H1 (cell line): ENCODE data around the gene GSTT4. TPM values are rescaled to one million over a fixed set of nuclear protein-coding genes. Genes with fewer than 3 reads are reported as not detected.

Experiments
- CTCF ChIA-PET: fragments of 300-600 bp; sonication (Branson Sonifier 250); formaldehyde crosslinking; loops from one replicate; lab custom pipeline; 2021; ENCODE audit not compliant: partially characterized antibody; lab: Charles Lee
- POLR2A ChIA-PET: fragments of 300-600 bp; sonication (Branson Sonifier 250); formaldehyde crosslinking; loops from one replicate; lab custom pipeline; 2021; ENCODE audit warnings: inconsistent platforms; ENCODE audit not compliant: partially characterized antibody; lab: Charles Lee
- DNase-seq, 2 experiments: peaks; one replicate each; pipeline versions ENCODE4 v3.0.0 to v3.0.0-alpha.2; 2010 to 2022; ENCODE audit warnings: low spot score in 2 of 2, low read depth in 1 of 2, mixed read lengths in 1 of 2
- FAIRE-seq: peaks from 2 replicates; lab custom pipeline; 2011; peaks lifted over from hg19 to GRCh38; lab: Jason Lieb, UNC
- H2AFZ ChIP-seq: 2 replicates; pipeline ENCODE4 v1.8.1; 2012; ENCODE audit warnings: low read length, inconsistent platforms
- H2AK5ac ChIP-seq: 2 replicates; pipeline ENCODE4 v1.6.1; 2013; ENCODE audit warnings: low read depth, low read length
- H2BK120ac ChIP-seq: replicated peaks from 2 replicates; pipeline ENCODE3; 2013; ENCODE audit warnings: low read depth, low read length, inconsistent platforms
- H2BK12ac ChIP-seq: 2 replicates; pipeline ENCODE4 v1.6.1; 2013; ENCODE audit warnings: low read depth, low read length
- H2BK15ac ChIP-seq: 2 replicates; pipeline ENCODE4 v1.6.1; 2013; ENCODE audit warnings: low read length
- H2BK20ac ChIP-seq: 2 replicates; pipeline ENCODE4 v1.6.1; 2013; ENCODE audit warnings: low read length
- H2BK5ac ChIP-seq: 2 replicates; pipeline ENCODE4 v1.6.1; 2013; ENCODE audit warnings: low read depth, low read length
- H3K14ac ChIP-seq: 2 replicates; pipeline ENCODE4 v1.6.1; 2013; ENCODE audit warnings: inconsistent platforms; ENCODE audit not compliant: insufficient read length
- H3K18ac ChIP-seq: 2 replicates; pipeline ENCODE4 v1.6.1; 2013; ENCODE audit warnings: low read length; ENCODE audit errors: extremely low read depth
- H3K23ac ChIP-seq: 2 replicates; pipeline ENCODE4 v1.6.1; 2013; ENCODE audit warnings: inconsistent platforms; ENCODE audit not compliant: insufficient read length
- H3K23me2 ChIP-seq: 2 replicates; pipeline ENCODE4 v1.6.1; 2013; ENCODE audit warnings: low read depth, low read length
- H3K27ac ChIP-seq: 2 replicates; pipeline ENCODE4 v1.6.1; 2011; ENCODE audit warnings: low read depth, low read length, inconsistent platforms
- H3K27me3 ChIP-seq, 4 experiments: replicated peaks in 1 of 4; 1 replicate in 1 of 4; 2 replicates in 3 of 4; pipeline versions ENCODE4 v1.6.1 to v1.8.1; 2011 to 2013; ENCODE audit warnings: low read length in 3 of 4, mild to moderate bottlenecking in 3 of 4, inconsistent platforms in 2 of 4, mixed read lengths in 2 of 4, moderate library complexity in 1 of 4; ENCODE audit not compliant: control insufficient read depth in 3 of 4, insufficient read depth in 3 of 4; ENCODE audit errors: extremely low read depth in 1 of 4
- H3K36me3 ChIP-seq, 4 experiments: 2 replicates each; pipeline versions ENCODE4 v1.6.1 to v1.8.1; 2011 to 2013; ENCODE audit warnings: mild to moderate bottlenecking in 4 of 4, low read length in 3 of 4, moderate library complexity in 2 of 4, control low read depth in 1 of 4, inconsistent platforms in 1 of 4; ENCODE audit not compliant: insufficient read depth in 4 of 4, control insufficient read depth in 2 of 4
- H3K4ac ChIP-seq: replicated peaks from 2 replicates; pipeline ENCODE3; 2013; ENCODE audit warnings: low read length, low read depth, mixed read lengths, inconsistent platforms; ENCODE audit not compliant: insufficient read length
- H3K4me1 ChIP-seq, 4 experiments: replicated peaks in 1 of 4; 1 replicate in 1 of 4; 2 replicates in 3 of 4; pipeline versions ENCODE4 v1.6.1 to v1.8.1; 2011 to 2013; ENCODE audit warnings: low read length in 3 of 4, inconsistent platforms in 2 of 4, mixed read lengths in 1 of 4; ENCODE audit not compliant: insufficient read depth in 4 of 4, control insufficient read depth in 3 of 4
- H3K4me2 ChIP-seq, 2 experiments: 2 replicates each; pipeline versions ENCODE4 v1.6.1 to v1.8.1; 2011 to 2013; ENCODE audit warnings: low read depth in 2 of 2, low read length in 2 of 2, control low read depth in 1 of 2, inconsistent platforms in 1 of 2, mild to moderate bottlenecking in 1 of 2; ENCODE audit not compliant: insufficient read depth in 1 of 2
- H3K4me3 ChIP-seq, 4 experiments: fragments of 200-600, 300-600 bp in 1 of 4; sonication (generic), shearing (Covaris generic), sonication (Bioruptor Twin) in 1 of 4; 2 replicates each; pipeline versions ENCODE4 v1.5.1 to v1.8.1; 2011 to 2016; ENCODE audit warnings: low read length in 4 of 4, low read depth in 3 of 4, control low read depth in 2 of 4, inconsistent platforms in 2 of 4, mild to moderate bottlenecking in 2 of 4, mixed read lengths in 1 of 4, moderate library complexity in 1 of 4; ENCODE audit not compliant: insufficient read depth in 2 of 4; ENCODE audit errors: extremely low read depth in 1 of 4
- H3K56ac ChIP-seq: replicated peaks from 2 replicates; pipeline ENCODE3; 2013; ENCODE audit warnings: low read depth, mild to moderate bottlenecking, mixed read lengths, low read length, inconsistent platforms; ENCODE audit not compliant: insufficient read length
- H3K79me1 ChIP-seq: 2 replicates; pipeline ENCODE4 v1.6.1; 2013; ENCODE audit warnings: low read depth, low read length, control low read depth
- H3K79me2 ChIP-seq, 2 experiments: 2 replicates each; pipeline versions ENCODE4 v1.6.1 to v1.8.1; 2012 to 2013; ENCODE audit warnings: low read length in 2 of 2, mild to moderate bottlenecking in 2 of 2, inconsistent platforms in 1 of 2; ENCODE audit not compliant: insufficient read depth in 2 of 2, control insufficient read depth in 1 of 2
- H3K9ac ChIP-seq, 4 experiments: replicated peaks in 1 of 4; 1 replicate in 1 of 4; 2 replicates in 3 of 4; pipeline versions ENCODE4 v1.6.1 to v1.8.1; 2011 to 2013; ENCODE audit warnings: low read depth in 3 of 4, low read length in 3 of 4, control low read depth in 2 of 4, mild to moderate bottlenecking in 2 of 4, moderate library complexity in 2 of 4, inconsistent platforms in 1 of 4; ENCODE audit errors: extremely low read depth in 1 of 4
- H3K9me3 ChIP-seq, 2 experiments: 2 replicates each; pipeline versions ENCODE4 v1.6.1 to v1.8.1; 2012 to 2013; ENCODE audit warnings: mild to moderate bottlenecking in 2 of 2, moderate library complexity in 2 of 2, control low read depth in 1 of 2, inconsistent platforms in 1 of 2, low read depth in 1 of 2, low read length in 1 of 2, mixed read lengths in 1 of 2; ENCODE audit not compliant: insufficient read depth in 2 of 2
- H4K20me1 ChIP-seq, 2 experiments: replicated peaks in 1 of 2; 2 replicates each; pipeline versions ENCODE3 to v1.8.1; 2011 to 2013; ENCODE audit warnings: inconsistent platforms in 2 of 2, low read length in 2 of 2, mild to moderate bottlenecking in 1 of 2; ENCODE audit not compliant: insufficient read depth in 2 of 2, control insufficient read depth in 1 of 2
- H4K5ac ChIP-seq: 2 replicates; pipeline ENCODE4 v1.6.1; 2013; ENCODE audit warnings: low read length, low read depth, mixed read lengths, inconsistent platforms; ENCODE audit not compliant: insufficient read length
- H4K8ac ChIP-seq: 2 replicates; pipeline ENCODE4 v1.8.0; 2013; ENCODE audit warnings: mild to moderate bottlenecking, moderate library complexity, low read length, inconsistent platforms; ENCODE audit not compliant: insufficient read depth; ENCODE audit errors: extremely low read depth
- H4K91ac ChIP-seq: replicated peaks from 2 replicates; pipeline ENCODE3; 2013; ENCODE audit warnings: low read length, mixed read lengths, inconsistent platforms; ENCODE audit not compliant: insufficient read length
- ASH2L ChIP-seq: fragments of 200-600, 300-600 bp; sonication (generic); IDR thresholded peaks from one replicate; pipeline ENCODE4 v1.7.1; 2017; ENCODE audit warnings: low read length
- BRCA1 ChIP-seq: IDR thresholded peaks from 2 replicates; pipeline ENCODE4 v1.6.1; 2012; ENCODE audit warnings: low read depth, low read length, improper control_type of control experiment
- CEBPB ChIP-seq: IDR thresholded peaks from 2 replicates; pipeline ENCODE4 v1.6.1; 2012; ENCODE audit warnings: low read depth, low read length
- CHD1 ChIP-seq: IDR thresholded peaks from 2 replicates; pipeline ENCODE4 v1.6.1; 2012; ENCODE audit warnings: low read depth, low read length, improper control_type of control experiment
- GTF2F1 ChIP-seq: IDR thresholded peaks from 2 replicates; pipeline ENCODE4 v1.6.1; 2012; ENCODE audit warnings: low read depth, low read length, improper control_type of control experiment, borderline replicate concordance
- JUND ChIP-seq: IDR thresholded peaks from 2 replicates; pipeline ENCODE4 v1.6.1; 2011; ENCODE audit warnings: mild to moderate bottlenecking, improper control_type of control experiment, low read length
- MAFK ChIP-seq: IDR thresholded peaks from 2 replicates; pipeline ENCODE4 v1.6.1; 2012; ENCODE audit warnings: low read depth, mild to moderate bottlenecking, improper control_type of control experiment, low read length
- MAX ChIP-seq: IDR thresholded peaks from 2 replicates; pipeline ENCODE4 v1.6.1; 2012; ENCODE audit warnings: inconsistent platforms
- PHF8 ChIP-seq: fragments of 200-600 bp; sonication (generic); conservative IDR thresholded peaks from 2 replicates; pipeline ENCODE4 v1.7.1; 2012; ENCODE audit warnings: low read depth, mild to moderate bottlenecking, inconsistent platforms, low read length, moderate library complexity
- RNF2 ChIP-seq: fragments of 200-900, 300-1000 bp; sonication (generic); IDR thresholded peaks from 2 replicates; pipeline ENCODE4 v1.7.1; 2016; ENCODE audit warnings: borderline replicate concordance, low read depth, mild to moderate bottlenecking, antibody characterized with exemption, low read length; ENCODE audit not compliant: poor library complexity, severe bottlenecking; ENCODE audit errors: missing control alignments
- RXRA ChIP-seq: IDR thresholded peaks from 2 replicates; pipeline ENCODE4 v1.6.1; 2011; ENCODE audit warnings: low read depth, mild to moderate bottlenecking, low read length, moderate library complexity; ENCODE audit not compliant: insufficient read depth
- SIRT6 ChIP-seq: IDR thresholded peaks from one replicate; pipeline ENCODE4 v1.7.1; 2012; ENCODE audit warnings: low read length, inconsistent platforms
- TCF12 ChIP-seq: IDR thresholded peaks from 2 replicates; pipeline ENCODE4 v1.6.1; 2011; ENCODE audit warnings: low read depth, mild to moderate bottlenecking, low read length
- WGBS, 2 experiments: shearing (Covaris generic) in 1 of 2; methylation state at CpG; one replicate each; pipeline versions ENCODE4 v1.1.6 to v1.1.7; 2013 to 2015; ENCODE audit warnings: low lambda C conversion rate in 2 of 2, mixed read lengths in 2 of 2, inconsistent platforms in 1 of 2, low coverage in 1 of 2, missing lambda C conversion rate in 1 of 2; ENCODE audit not compliant: insufficient replicate concordance in 2 of 2, insufficient coverage in 1 of 2, insufficient read length in 1 of 2; ENCODE audit errors: extremely low coverage in 1 of 2, missing lambda C conversion rate in 1 of 2; 5-methylcytosine and 5-hydroxymethylcytosine counted together
- polyA plus RNA-seq, 7 experiments: library from polyadenylated mRNA; depleted of rRNA in 3 of 7; stranded (reverse) in 5 of 7; unstranded in 2 of 7; fragments of >200 nt in 5 of 7; fragments of 200-250 nt in 2 of 7; gene quantifications; 1 replicate in 5 of 7; 2 replicates in 1 of 7; 4 replicates in 1 of 7; pipeline versions ENCODE4 v1.2.1 to v1.2.3, GENCODE V29; 2011 to 2013; ENCODE audit warnings: missing spikeins in 2 of 7, mixed read lengths in 2 of 7
- total RNA-seq: library from RNA; stranded (reverse); fragmentation: NEBNext Ultra II Directional; extraction: Animal tissue kit (Norgen Biotek cat#: 25700); gene quantifications from 2 replicates; pipeline ENCODE4 v1.2.1, GENCODE V29; 2021
- TF ChIP-seq, protein P1 (sequence below): IDR thresholded peaks from 2 replicates; pipeline ENCODE4 v1.6.1; 2012; ENCODE audit warnings: inconsistent platforms

GSTT4 gene
- total and polyA plus RNA-seq, 2 of the 8 experiments (the other 6 are each of a cell fraction or from before 2014, with no cell fraction given): 0.14 TPM; not detected in 1

DNA sequence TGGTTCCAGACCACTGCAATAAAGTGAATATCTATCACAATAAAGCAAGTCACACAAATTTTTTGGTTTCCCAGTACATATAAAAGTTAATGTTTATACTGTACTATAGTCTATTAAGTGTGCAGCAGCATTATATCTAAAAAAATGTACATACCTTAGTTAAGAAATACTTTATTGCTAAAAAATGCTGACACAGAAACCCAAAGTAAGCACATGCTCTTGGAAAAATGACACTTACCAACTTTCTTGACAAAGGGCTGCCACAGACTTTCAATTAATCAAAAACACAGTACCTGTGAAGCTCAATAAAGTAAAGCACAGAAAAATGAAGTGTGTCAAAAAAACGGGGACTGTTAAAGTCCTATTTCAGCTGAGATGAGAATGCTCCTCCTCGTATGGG, 22.7 kb upstream of the GSTT4 start:
- Histone ChIP-seq H3K4me3 (no peak overlapping the region), H3K23me2 (no peaks in the 10 kb centered on the region), H3K56ac (no peak overlapping the region), H2BK120ac (no peak overlapping the region), H2BK12ac (no peak overlapping the region), H3K9me3 (no peaks in the 10 kb centered on the region), H3K4me1 (no peaks in the 10 kb centered on the region; a peak in 1 of 7 replicates), H2BK15ac (no peak overlapping the region), H3K14ac (no peak overlapping the region), H3K4me2 (no peak overlapping the region), H3K79me2 (peaks cover 0 to 80% of the 10 kb centered on the region in 2 experiments; a peak in 2 of 4 replicates), H3K79me1 (peaks cover 14% of the 10 kb centered on the region), H4K8ac (no peak overlapping the region), H2AFZ (no peak overlapping the region), H3K9ac (no peak overlapping the region), H3K27me3 (no peaks in the 10 kb centered on the region), H3K27ac (no peak overlapping the region), H4K20me1 (peaks cover 0 to 1% of the 10 kb centered on the region in 2 experiments), H4K91ac (no peak overlapping the region), H3K4ac (no peak overlapping the region), H3K23ac (no peak overlapping the region), H2BK20ac (no peak overlapping the region), H2BK5ac (no peak overlapping the region), H3K18ac (no peak overlapping the region), H3K36me3 (no peaks in the 10 kb centered on the region), H4K5ac (no peak overlapping the region), H2AK5ac (no peak overlapping the region)
- CTCF ChIA-PET: interaction anchor here (1.3 kb wide), 1 partner anchor 17 kb away, joined by 3 read pairs; no protein-coding TSS in a partner anchor
- POLR2A ChIA-PET: no interaction called here
- FAIRE-seq (no peak), DNase-seq (no peak)
- 89% methylated on average over 2 of the region's 2 CpGs; no CpG with 5 or more reads in 1 of the 2 experiments for WGBS, 2 experiments
- TF ChIP-seq CHD1 (no peak), MAFK (no peak), MAX (no peak), CEBPB (no peak), BRCA1 (no peak), RXRA (no peak), TCF12 (no peak), ASH2L (no peak), GTF2F1 (no peak), RNF2 (no peak), SIRT6 (no peak), JUND (no peak), PHF8 (no peak)
- TF ChIP-seq, protein P1, sequence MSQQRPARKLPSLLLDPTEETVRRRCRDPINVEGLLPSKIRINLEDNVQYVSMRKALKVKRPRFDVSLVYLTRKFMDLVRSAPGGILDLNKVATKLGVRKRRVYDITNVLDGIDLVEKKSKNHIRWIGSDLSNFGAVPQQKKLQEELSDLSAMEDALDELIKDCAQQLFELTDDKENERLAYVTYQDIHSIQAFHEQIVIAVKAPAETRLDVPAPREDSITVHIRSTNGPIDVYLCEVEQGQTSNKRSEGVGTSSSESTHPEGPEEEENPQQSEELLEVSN: no peak
